ENCODE measurements around the gene NLRP2B. TPM values are rescaled to one million over a fixed set of nuclear protein-coding genes. Genes with fewer than 3 reads are reported as not detected.

Gene NLRP2B
- total and polyA plus RNA-seq, 2 of the 4 experiments (the other 2 are of a cell fraction) = not detected

DNA sequence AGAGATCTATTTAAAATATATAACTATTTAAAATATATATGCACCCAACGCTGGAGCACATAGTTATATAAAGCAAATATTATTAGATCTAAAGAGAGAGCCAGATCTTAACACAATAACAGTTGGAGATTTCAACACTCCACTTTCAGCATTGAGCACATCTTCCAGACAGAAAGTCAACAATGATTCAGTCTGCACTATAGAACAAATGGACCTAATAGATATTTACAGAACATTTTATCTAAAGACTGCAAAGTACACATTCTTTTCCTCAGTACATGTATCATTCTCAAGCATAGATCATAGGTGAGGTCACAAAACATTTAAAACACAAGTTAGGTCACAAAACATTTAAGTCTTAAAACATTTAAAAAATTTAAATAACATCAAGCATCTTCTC is 36.4 kb downstream of the NLRP2B start:
- no peak overlapping the region for H3K14ac ChIP-seq (replicated peaks; ENCODE audit: low read depth, low read length)
- no peak overlapping the region for H3K4ac ChIP-seq (ENCODE audit: low read depth, low read length)
- no peak overlapping the region for H2BK15ac ChIP-seq (ENCODE audit: low read depth, low read length)
- H3K79me1 ChIP-seq (ENCODE audit: low read depth in 1 of 2, low read length in 2 of 2) = no peaks in the 10 kb centered on the region
- no TSS peak for BruUV-seq (replicated peaks)
- no peak overlapping the region for H3K4me3 ChIP-seq (ENCODE audit: insufficient read depth, low read depth, low read length)
- no peak overlapping the region for H3K56ac ChIP-seq (ENCODE audit: extremely low read depth, insufficient read depth, low read length)
- H4K5ac ChIP-seq (ENCODE audit: low read depth, low read length) = no peak overlapping the region
- H3K9ac ChIP-seq (ENCODE audit: low read depth, low read length) = no peak overlapping the region
- DNase-seq = no peak
- no peaks in the 10 kb centered on the region for H3K36me3 ChIP-seq (ENCODE audit: control insufficient read depth, insufficient read depth, low read length)
- H3K4me2 ChIP-seq (ENCODE audit: low read depth, low read length) = no peak overlapping the region
- POLR2A ChIA-PET (ENCODE audit: unreplicated experiment) = no interaction called here
- intact Hi-C loops (cut with micrococcal nuclease) (no loop called here), in situ Hi-C loops (cut with MboI; ENCODE audit: low sequenced_read_pairs) (no loop called here), dilution Hi-C loops (cut with HindIII; ENCODE audit: low sequenced_read_pairs, unreplicated experiment) (no loop called here)
- TF ChIP-seq MXI1 (IDR thresholded peaks at IDR 0.05; ENCODE audit: borderline replicate concordance, low read depth, low read length) (no peak), POLR2A (IDR thresholded peaks at IDR 0.05; ENCODE audit: low read depth, low read length) (no peak), CHD1 (IDR thresholded peaks at IDR 0.05; ENCODE audit: low read depth, low read length) (no peak), RFX5 (IDR thresholded peaks at IDR 0.05; ENCODE audit: low read depth, low read length) (no peak), MAFK (IDR thresholded peaks at IDR 0.05; ENCODE audit: low read depth, low read length) (no peak), RAD21 (IDR thresholded peaks at IDR 0.05; ENCODE audit: low read length) (no peak), NFE2L2 (IDR thresholded peaks at IDR 0.05; ENCODE audit: low read depth, low read length) (no peak), SMC3 (IDR thresholded peaks at IDR 0.05; ENCODE audit: low read depth, low read length) (no peak)
- TF ChIP-seq, protein P1, sequence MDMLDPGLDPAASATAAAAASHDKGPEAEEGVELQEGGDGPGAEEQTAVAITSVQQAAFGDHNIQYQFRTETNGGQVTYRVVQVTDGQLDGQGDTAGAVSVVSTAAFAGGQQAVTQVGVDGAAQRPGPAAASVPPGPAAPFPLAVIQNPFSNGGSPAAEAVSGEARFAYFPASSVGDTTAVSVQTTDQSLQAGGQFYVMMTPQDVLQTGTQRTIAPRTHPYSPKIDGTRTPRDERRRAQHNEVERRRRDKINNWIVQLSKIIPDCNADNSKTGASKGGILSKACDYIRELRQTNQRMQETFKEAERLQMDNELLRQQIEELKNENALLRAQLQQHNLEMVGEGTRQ (IDR thresholded peaks at IDR 0.05; ENCODE audit: low read depth, low read length) = no peak
- TF ChIP-seq, protein P2, sequence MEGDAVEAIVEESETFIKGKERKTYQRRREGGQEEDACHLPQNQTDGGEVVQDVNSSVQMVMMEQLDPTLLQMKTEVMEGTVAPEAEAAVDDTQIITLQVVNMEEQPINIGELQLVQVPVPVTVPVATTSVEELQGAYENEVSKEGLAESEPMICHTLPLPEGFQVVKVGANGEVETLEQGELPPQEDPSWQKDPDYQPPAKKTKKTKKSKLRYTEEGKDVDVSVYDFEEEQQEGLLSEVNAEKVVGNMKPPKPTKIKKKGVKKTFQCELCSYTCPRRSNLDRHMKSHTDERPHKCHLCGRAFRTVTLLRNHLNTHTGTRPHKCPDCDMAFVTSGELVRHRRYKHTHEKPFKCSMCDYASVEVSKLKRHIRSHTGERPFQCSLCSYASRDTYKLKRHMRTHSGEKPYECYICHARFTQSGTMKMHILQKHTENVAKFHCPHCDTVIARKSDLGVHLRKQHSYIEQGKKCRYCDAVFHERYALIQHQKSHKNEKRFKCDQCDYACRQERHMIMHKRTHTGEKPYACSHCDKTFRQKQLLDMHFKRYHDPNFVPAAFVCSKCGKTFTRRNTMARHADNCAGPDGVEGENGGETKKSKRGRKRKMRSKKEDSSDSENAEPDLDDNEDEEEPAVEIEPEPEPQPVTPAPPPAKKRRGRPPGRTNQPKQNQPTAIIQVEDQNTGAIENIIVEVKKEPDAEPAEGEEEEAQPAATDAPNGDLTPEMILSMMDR (conservative IDR thresholded peaks at IDR 0.05; ENCODE audit: low read depth, low read length) = no peak
- no peaks in the 10 kb centered on the region for H3K27me3 ChIP-seq (ENCODE audit: control insufficient read depth, insufficient read depth, low read length)
- ATAC-seq (ENCODE audit: low read depth) = no peak
- no CpG with 5 or more reads among the region's 1 CpG for WGBS, 2 experiments (ENCODE audit: extremely low coverage in 2 of 2, insufficient read length in 1 of 2)
- no peak overlapping the region for H3K23ac ChIP-seq (ENCODE audit: low read depth, low read length)
- H2BK120ac ChIP-seq (ENCODE audit: low read depth, low read length) = no peak overlapping the region
- no peaks in the 10 kb centered on the region for H3K9me3 ChIP-seq (ENCODE audit: control insufficient read depth, insufficient read depth, low read length)
- no peak overlapping the region for H3K18ac ChIP-seq (ENCODE audit: low read depth, low read length)
- H2BK20ac ChIP-seq (ENCODE audit: low read depth, low read length) = no peak overlapping the region
- no peak overlapping the region for H2AFZ ChIP-seq (replicated peaks; ENCODE audit: low read length, poor library complexity)
- no peak overlapping the region for H2AK5ac ChIP-seq (ENCODE audit: low read depth, low read length)
- H3K27ac ChIP-seq (ENCODE audit: insufficient read depth, low read length) = no peak overlapping the region
- no peak overlapping the region for H4K8ac ChIP-seq (ENCODE audit: low read depth in 2 of 2, low read length in 2 of 2)
- no peak overlapping the region for H2BK5ac ChIP-seq (ENCODE audit: low read depth, low read length, poor library complexity, severe bottlenecking)
- CTCF ChIA-PET = no interaction called here
- no peaks in the 10 kb centered on the region for H3K9me1 ChIP-seq (ENCODE audit: insufficient read depth, low read length)
- H3K4me1 ChIP-seq (ENCODE audit: control insufficient read depth, insufficient read depth, low read length) = no peaks in the 10 kb centered on the region
- no peak overlapping the region for H4K91ac ChIP-seq (ENCODE audit: insufficient read depth, low read depth, low read length)
- H2AK9ac ChIP-seq (replicated peaks; ENCODE audit: low read depth, low read length, poor library complexity) = no peak overlapping the region
- H4K20me1 ChIP-seq (ENCODE audit: insufficient read depth, low read length) = no peaks in the 10 kb centered on the region
